GM23338 (cell line): ENCODE measurements around the gene YWHAQ.

Experiments used
- CREB1 ChIP-seq: fragments of 250-450 bp; sonication (Bioruptor Pico); IDR thresholded peaks from 2 replicates; pipeline ENCODE4 v1.5.0; 2020; ENCODE audit warnings: low read depth, mild to moderate bottlenecking, moderate library complexity
- ETS1 ChIP-seq: IDR thresholded peaks from 2 replicates; pipeline ENCODE4 v1.6.1; 2016; ENCODE audit warnings: antibody characterized with exemption
- EZH2 ChIP-seq: fragments of 200-600 bp; sonication (generic); IDR thresholded peaks from one replicate; pipeline ENCODE4 v1.8.0; 2017; ENCODE audit warnings: antibody characterized with exemption, mild to moderate bottlenecking, low read depth; ENCODE audit not compliant: unreplicated experiment
- EZH2phosphoT487 ChIP-seq: fragments of 200-600 bp; sonication (generic); IDR thresholded peaks from one replicate; pipeline ENCODE4 v1.8.1; 2018; ENCODE audit warnings: antibody characterized with exemption; ENCODE audit not compliant: unreplicated experiment
- JUNB ChIP-seq: IDR thresholded peaks from one replicate; pipeline ENCODE4 v1.6.1; 2016; ENCODE audit warnings: antibody characterized with exemption; ENCODE audit not compliant: unreplicated experiment
- NANOG ChIP-seq: IDR thresholded peaks from 2 replicates; pipeline ENCODE4 v1.6.1; 2016; ENCODE audit warnings: antibody characterized with exemption, borderline replicate concordance
- POLR2AphosphoS5 ChIP-seq: IDR thresholded peaks from 2 replicates; pipeline ENCODE4 v1.6.1; 2016; ENCODE audit warnings: antibody characterized with exemption, low read depth
- REST ChIP-seq: IDR thresholded peaks from one replicate; pipeline ENCODE4 v1.6.1; 2018; ENCODE audit warnings: antibody characterized with exemption; ENCODE audit not compliant: unreplicated experiment
- ZNF331 ChIP-seq: fragments of 250-450 bp; sonication (Bioruptor Pico); IDR thresholded peaks from 2 replicates; pipeline ENCODE4 v1.5.0; 2020; ENCODE audit warnings: low read depth, mild to moderate bottlenecking, moderate library complexity
- TF ChIP-seq, protein P1 (sequence below), 2 experiments: fragments of 200-600 bp in 1 of 2; sonication (generic) in 1 of 2; conservative IDR thresholded peaks; 2 replicates each; pipeline versions ENCODE4 v1.5.1 to v1.6.1; 2016 to 2017; ENCODE audit warnings: antibody characterized with exemption in 2 of 2, low read depth in 2 of 2, mild to moderate bottlenecking in 2 of 2, moderate library complexity in 1 of 2

- TF ChIP-seq, protein P1, sequence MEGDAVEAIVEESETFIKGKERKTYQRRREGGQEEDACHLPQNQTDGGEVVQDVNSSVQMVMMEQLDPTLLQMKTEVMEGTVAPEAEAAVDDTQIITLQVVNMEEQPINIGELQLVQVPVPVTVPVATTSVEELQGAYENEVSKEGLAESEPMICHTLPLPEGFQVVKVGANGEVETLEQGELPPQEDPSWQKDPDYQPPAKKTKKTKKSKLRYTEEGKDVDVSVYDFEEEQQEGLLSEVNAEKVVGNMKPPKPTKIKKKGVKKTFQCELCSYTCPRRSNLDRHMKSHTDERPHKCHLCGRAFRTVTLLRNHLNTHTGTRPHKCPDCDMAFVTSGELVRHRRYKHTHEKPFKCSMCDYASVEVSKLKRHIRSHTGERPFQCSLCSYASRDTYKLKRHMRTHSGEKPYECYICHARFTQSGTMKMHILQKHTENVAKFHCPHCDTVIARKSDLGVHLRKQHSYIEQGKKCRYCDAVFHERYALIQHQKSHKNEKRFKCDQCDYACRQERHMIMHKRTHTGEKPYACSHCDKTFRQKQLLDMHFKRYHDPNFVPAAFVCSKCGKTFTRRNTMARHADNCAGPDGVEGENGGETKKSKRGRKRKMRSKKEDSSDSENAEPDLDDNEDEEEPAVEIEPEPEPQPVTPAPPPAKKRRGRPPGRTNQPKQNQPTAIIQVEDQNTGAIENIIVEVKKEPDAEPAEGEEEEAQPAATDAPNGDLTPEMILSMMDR (conservative IDR thresholded peaks at IDR 0.05; ENCODE audit: low read depth in 2 of 2) = no peak
- no peak for TF ChIP-seq EZH2
- no peak for TF ChIP-seq REST
- TF ChIP-seq EZH2phosphoT487 = no peak
- no peak for TF ChIP-seq POLR2AphosphoS5
- no peak for TF ChIP-seq ZNF331
- TF ChIP-seq ETS1 = no peak
- TF ChIP-seq JUNB = no peak
- no peak for TF ChIP-seq NANOG
- TF ChIP-seq CREB1 (CRISPR knock-in tag) = no peak
Measured at GRCh38 chr2:9590641-9591040, 40.2 kb downstream of the YWHAQ start.
